GDM1 (cell line): ENCODE data around the gene P2RY14.

ENCODE experiments used
- DNase-seq: peaks from one replicate; lab custom pipeline; 2025; lab: John Stamatoyannopoulos, UW

The P2RY14 gene

DNA sequence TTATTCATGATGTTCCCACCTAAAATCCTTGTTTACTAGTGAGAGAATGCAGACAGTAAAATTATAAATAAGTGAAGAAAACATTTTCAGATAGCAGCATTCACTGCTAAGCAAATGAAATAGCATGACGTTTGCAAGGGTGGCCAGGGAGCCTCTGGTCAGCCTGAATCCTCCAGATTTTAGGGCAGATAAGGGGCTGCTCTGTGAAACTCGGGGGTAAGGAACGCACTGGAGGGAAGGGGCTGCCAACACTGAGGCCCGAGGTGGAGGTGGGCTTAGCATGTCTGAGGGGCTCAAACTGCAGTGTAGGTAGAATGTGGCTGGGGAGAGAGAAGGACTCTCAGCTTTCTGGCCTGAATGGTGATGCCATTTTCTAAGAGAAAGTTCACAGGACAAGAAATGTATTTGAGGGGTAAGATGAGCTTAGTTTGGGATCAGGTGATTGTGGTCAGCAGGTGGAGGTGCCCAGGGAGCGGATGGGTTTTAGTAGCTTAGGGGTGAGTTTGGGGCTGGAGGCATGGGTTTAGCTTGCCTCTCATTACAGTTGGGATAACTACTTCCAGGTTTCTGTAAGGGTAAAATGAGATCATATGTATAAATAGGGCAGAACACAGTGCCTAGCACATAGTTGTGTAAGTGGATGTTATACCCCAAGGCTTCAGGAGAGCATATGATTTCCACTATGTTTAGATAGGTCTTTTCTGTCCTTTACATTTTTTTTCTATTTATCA lies 95.8 kb downstream of the P2RY14 start:
- DNase-seq: no peak

DNA sequence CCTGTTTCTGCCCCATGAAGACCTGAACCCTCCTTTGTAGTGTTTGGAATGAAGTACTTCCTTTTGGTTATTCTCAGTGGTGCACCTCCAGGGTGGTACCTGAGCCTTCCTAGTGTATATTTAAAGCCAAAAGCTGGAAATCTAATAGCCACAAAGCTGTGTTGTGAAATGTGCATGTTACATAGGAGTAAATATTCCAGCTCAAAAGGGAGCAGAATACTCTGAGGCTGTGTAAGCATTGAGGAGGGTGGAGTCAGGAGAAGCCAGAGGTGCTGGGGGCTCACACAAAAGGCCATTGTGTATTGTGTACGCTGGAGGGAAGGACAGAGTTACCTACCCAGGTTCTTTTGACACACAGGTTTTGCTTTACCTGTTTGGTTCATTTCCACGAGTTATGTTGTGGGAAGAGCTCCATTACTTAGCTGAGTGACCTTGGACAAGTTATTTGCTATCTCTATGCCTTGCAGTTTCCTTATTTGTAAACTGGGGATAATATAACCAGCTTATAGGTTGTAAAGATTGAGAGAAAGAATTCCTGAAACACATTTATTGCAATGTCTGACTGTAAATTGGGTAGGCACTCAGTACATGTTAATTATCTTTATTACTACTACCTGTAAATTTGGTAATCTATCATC lies 100.0 kb downstream of the P2RY14 start:
- DNase-seq: no peak

DNA sequence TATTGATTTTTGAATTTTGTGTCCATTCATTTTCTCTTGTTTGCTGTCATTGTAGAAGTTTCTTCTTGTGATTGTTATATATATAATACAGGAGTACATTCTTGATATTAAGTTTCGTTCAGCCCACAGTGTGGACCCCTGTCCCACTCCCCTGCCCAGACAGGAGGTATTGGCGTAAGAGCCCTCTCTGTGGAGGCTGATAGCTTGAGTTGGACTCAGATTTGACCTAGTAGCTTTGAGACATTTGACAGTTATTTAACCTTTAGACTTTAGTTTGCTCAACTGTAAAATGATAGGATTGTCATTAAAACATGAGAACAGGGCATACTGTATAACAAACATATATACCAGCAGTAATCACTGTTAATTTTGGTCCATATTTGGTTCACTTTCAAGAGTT lies 102.4 kb downstream of the P2RY14 start:
- no peak for DNase-seq

DNA sequence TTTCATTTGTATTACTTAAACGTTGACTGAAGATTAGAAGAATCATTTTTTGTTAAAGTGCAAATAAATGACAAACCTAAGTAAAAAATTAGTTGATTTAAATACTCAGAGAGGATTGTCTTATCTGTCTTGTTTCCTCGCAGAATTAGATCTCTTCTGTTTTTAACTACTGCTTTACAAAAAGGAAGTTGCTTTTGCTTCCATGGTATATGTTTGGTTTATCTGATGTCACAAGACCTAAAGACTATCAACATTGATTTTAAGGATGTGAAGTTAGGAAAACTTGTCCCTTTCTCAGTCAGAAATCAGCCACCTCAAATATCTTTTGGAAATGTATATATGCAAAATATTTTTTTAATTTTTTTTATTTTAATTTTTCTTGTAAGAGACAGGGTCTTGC lies 104.0 kb downstream of the P2RY14 start:
- DNase-seq: no peak

DNA sequence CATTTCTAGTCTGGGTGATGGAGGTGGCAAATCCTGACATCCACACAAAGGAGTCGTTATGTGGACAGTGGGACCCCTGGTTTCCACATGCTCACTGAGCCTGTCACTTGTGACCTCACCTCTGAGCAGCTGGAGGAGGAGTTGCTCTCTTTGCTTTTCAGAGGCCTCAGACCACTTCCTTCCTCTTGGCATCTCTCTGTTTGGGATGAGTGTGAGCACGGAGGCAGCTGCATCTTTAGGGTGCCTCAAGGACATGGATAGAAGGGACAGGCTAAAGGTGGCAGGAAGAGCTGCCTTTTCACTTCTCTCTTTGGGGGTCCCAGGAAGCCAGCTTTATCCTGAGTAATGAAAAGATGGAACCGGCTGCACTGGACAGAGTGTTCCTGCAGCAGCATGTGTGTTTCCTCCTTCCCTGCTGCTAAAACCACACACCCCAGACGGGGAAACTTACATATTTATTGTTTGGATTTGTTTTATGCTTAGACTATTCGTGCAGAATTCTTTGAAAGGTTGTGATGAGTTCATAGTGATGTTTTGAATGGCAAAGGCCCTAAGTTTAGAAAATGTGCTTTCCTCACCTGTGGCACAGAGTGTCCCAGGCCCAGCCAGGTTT lies 107.1 kb downstream of the P2RY14 start:
- peak; percentile 63 for DNase-seq

DNA sequence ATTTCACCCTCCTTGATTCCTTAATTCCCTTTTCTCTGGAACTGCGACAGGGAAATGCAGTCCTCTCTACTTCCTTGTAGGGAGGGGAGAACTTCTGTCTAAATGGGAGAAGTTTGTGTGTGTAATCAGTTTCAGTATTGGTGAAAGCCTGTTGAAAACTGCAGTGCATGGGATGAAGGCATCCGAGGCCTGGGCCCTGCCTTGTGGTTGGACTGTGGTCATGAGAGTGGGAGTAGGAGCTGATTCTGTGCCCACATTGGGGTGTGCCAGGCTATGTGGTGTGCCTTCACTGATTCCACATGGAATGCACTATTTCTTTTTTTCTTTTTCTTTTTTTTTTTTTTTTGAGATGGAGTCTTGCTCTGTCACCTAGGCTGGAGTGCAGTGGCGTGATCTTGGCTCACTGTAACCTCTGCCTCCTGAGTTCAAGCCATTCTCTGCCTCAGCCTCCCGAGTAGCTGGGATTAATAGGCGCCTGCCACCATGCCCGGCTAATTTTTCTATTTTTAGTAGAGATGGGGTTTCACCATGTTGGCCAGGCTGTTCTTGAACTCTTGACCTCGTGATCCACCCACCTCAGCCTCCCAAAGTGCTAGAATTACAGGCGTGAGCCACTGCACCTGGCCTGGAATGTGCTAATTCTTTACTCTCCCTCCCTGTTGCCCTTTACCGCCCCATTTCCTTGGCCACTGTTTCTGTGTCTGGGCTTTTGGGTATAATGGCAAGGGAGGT lies 108.2 kb downstream of the P2RY14 start:
- DNase-seq: peak; percentile 45

DNA sequence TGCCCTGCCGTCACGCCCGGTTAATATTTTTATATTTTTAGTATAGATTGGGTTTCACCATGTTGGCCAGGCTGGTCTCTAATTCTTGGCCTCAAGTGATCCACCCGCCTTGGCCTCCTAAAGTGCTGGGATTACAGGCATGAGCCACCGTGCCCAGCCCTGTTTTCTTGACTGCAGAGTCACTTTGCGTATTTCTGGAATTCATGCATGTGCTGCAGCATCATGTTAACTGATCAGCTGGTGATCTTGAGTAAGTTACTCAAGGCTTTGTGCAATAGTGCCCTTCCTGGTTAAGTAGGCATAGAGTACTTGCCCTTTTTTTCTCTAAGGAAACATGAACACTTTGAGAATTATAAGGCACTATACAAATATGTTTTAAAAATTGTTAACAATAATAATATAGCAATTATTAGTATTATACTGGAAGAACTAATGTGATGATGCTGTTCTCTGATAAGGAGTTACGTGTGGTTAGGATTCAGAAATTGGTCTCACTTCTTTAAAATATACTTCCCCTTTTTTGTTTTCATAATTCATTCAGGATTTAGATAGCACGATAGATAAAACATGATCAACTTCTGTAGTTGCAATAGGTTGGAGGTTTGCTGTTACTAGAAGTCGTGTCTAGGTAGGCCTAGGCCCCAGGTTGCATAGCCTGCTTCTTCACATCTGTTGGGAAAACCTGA lies 108.9 kb downstream of the P2RY14 start:
- DNase-seq: no peak

DNA sequence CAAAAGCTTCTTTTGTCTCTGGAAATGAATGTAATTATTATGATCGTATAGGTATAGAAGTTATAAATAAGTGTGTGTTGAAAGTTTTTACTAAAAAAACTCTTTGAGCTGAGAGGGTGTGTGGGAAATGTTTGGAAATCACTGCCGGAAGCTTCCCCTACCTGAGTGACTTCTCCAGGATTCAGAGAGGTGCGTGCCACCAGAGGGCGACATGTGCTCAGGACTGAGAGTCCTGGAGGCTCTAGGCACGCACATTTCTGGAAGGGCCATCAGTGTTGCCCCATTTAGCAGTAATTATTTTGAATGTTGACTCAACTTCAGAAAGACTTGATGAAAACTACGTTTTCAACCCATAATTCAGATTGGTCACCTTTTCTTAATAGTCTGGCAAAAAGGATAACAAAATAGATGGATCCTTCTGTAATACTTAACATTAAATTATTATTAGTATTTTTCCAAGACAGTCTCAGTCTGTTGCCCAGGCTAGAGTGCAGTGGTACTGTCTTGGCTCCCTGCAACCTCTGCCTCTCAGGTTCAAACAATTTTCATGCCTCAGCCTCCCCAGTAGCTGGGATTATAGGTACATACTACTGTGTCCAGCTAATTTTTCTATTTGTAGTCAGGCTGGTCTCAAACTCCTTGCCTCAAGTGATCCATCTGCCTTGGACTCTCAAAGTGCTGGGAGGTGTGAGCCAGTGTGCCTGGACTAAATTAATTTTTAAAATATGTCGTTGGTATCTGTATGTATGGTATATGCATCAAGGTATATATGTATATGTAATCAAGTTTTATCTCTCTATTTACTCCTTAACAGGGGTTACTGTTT lies 109.9 kb downstream of the P2RY14 start:
- DNase-seq: peak; percentile 31

DNA sequence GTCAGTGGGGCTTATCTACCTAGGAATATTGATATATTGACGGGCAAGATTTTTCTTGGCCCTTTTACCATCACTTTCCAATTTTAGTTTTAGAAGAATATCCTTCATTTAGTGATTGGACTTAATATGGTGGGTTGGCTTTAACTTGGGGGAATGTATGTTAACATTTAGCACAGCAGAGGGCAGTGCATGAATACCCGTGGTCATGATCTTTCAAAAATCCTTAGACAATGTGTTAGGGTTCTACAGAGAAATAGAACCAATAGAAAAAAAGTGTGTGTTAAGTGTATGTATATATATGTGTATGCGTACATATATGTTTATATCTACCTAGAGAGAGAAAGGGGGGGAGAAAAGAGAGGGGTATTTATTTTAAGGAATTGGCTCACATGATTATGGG lies 112.2 kb downstream of the P2RY14 start:
- no peak for DNase-seq

DNA sequence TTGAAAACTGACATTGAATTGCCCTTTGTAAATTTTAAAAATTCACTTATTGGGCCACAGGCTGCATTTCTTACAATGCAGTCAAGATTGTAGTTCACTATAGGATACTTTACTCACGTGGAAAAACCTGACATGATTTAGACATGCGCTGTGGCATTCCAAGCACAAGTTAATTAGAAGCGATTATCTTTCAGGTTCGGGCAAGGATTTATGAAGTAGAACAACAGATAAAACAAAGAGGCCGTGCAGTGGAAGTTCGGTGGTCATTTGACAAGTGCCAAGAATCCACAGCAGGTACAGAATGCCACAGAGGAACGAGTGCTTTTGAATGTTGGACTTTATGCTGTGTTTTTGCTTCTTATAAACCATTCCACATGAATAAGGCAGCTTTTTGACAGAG lies 113.1 kb downstream of the P2RY14 start:
- DNase-seq: no peak
